ENCODE data around the gene FAM180A.

The FAM180A gene
- 0 reads per million in 3 donors for total RNA-seq

DNA sequence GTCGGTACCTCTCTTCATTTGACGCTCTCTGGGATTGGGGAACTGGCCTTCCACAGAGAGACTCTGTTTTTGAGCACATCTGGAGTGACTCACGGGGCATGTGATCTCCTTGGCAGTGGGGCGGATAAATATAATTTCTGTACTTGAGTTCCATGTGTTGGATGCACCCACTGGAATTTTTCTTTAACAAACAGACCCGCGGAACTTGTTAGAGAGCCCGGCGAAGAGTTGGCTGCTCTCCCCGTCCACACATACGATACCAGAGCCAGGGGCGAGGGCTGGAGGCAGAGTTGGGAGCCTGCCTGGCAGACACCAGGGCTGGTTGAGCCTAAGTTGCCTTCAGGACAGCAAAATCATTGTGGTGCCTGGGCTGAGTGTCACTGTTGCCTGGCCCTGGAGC is at the start of gene FAM180A:
FAM180A (minus strand) TSS at position 44 of the 400 bp plus-strand sequence. CDS start 233 bp downstream, outside the sequence.
- H3K4me3 ChIP-seq (ENCODE audit: insufficient read depth, low read depth, low read length, poor library complexity, severe bottlenecking): no peak within 1 kb of the TSS
- DNase-seq: no peak

DNA sequence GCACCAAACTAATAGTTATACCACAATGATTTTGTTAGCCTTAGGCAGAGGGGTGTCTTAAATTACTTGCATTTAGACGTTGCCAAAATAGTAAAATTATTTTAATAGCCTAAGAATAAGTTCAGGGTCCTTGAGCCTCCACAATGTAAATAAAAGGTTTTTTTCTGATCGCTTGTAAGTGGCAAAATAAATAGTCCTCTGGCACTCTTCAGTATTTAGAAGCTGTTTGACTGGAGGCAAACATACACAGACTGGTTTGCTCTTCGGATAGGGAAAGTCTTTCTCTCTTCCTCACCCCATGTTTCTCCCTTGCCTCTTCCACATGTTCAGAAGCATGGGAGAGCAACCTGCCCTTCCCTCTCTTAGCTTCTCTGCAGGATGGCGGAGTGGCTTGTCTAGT is 49.5 kb upstream of the FAM180A start:
- no peaks in the 10 kb centered on the region for H3K4me1 ChIP-seq (ENCODE audit: control insufficient read depth, insufficient read depth, low read length, poor library complexity, severe bottlenecking)
- H3K4me3 ChIP-seq (ENCODE audit: insufficient read depth, low read depth, low read length, poor library complexity, severe bottlenecking): no peak overlapping the region
- H3K27me3 ChIP-seq (replicated peaks; ENCODE audit: control insufficient read depth, insufficient read depth, low read length, poor library complexity, severe bottlenecking): no peaks in the 10 kb centered on the region
- no peaks in the 10 kb centered on the region for H3K36me3 ChIP-seq (ENCODE audit: control insufficient read depth, insufficient read depth, low read length)
- DNase-seq: no peak
- H3K27ac ChIP-seq (ENCODE audit: insufficient read depth, low read length, poor library complexity, severe bottlenecking): no peak overlapping the region
- H3K9me3 ChIP-seq (ENCODE audit: control insufficient read depth, low read length): no peaks in the 10 kb centered on the region

More for the DNA sequence above, at the start of gene FAM180A:
- no peak within 1 kb of the TSS for H3K27ac ChIP-seq (ENCODE audit: insufficient read depth, low read length, poor library complexity, severe bottlenecking)
- no peaks in the 10 kb centered on the region for H3K36me3 ChIP-seq (ENCODE audit: control insufficient read depth, insufficient read depth, low read length)
- H3K27me3 ChIP-seq (replicated peaks; ENCODE audit: control insufficient read depth, insufficient read depth, low read length, poor library complexity, severe bottlenecking): no peaks in the 10 kb centered on the region
- no peaks in the 10 kb centered on the region for H3K4me1 ChIP-seq (ENCODE audit: control insufficient read depth, insufficient read depth, low read length, poor library complexity, severe bottlenecking)
- no peaks in the 10 kb centered on the region for H3K9me3 ChIP-seq (ENCODE audit: control insufficient read depth, low read length)

DNA sequence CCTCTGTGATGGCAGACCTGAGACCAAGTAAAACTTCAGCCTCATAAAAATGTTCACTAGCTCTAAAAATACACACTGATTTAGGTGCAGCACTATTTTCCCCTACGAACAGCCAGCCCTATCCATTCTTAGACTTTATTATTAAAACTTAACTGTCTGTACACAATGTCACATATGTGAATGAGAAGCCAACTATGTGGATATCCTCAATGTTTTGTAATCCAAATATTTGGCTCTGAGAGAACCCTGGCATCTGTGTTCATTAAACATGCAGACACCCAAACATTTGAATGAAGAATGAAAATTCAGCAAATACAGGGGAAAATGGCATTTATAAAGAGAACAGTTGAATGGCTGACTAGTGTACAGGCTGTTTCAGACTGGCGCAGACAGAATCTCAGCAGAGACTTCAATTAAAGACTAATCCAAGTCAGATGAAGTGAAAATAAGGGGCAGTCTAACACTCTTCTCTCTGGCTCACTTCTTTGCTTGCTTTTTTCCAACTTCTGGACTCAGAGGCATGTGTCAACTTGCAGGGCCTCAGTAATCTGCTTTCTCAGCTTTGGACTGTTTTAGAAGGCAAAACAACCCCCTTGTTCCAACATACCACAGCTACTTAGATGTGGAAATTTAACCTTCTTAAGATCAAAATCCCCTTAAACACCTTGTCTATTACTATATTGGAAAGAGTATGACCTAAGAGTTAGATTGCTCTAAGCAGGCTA is 47.4 kb upstream of the FAM180A start:
- no peak overlapping the region for H3K4me3 ChIP-seq (ENCODE audit: insufficient read depth, low read depth, low read length, poor library complexity, severe bottlenecking)
- no peaks in the 10 kb centered on the region for H3K9me3 ChIP-seq (ENCODE audit: control insufficient read depth, low read length)
- no peaks in the 10 kb centered on the region for H3K27me3 ChIP-seq (replicated peaks; ENCODE audit: control insufficient read depth, insufficient read depth, low read length, poor library complexity, severe bottlenecking)
- H3K4me1 ChIP-seq (ENCODE audit: control insufficient read depth, insufficient read depth, low read length, poor library complexity, severe bottlenecking): no peaks in the 10 kb centered on the region
- H3K36me3 ChIP-seq (ENCODE audit: control insufficient read depth, insufficient read depth, low read length): no peaks in the 10 kb centered on the region
- DNase-seq: no peak
- H3K27ac ChIP-seq (ENCODE audit: insufficient read depth, low read length, poor library complexity, severe bottlenecking): no peak overlapping the region

DNA sequence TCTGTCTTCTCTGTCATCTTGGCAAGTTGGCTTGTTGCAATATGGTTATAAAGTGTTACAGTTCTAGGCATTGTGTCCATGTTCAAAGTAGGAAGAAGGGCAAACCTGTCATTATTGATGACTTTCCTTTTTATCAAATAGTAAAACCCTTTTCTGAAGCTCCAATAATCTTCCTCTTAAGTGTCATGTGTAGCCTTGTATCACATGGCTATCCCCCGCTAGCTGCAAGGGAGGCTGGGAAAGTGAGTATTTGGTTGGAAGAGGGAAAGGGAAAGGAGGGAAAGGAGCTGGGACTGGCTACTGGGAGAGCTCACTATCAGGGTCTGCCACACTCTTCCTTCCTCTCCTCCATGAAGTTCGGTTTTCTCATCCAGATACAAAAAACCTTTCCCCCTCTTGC is 45.2 kb upstream of the FAM180A start:
- no peak for DNase-seq
- H3K27me3 ChIP-seq (replicated peaks; ENCODE audit: control insufficient read depth, insufficient read depth, low read length, poor library complexity, severe bottlenecking): no peaks in the 10 kb centered on the region
- no peaks in the 10 kb centered on the region for H3K9me3 ChIP-seq (ENCODE audit: control insufficient read depth, low read length)
- H3K4me3 ChIP-seq (ENCODE audit: insufficient read depth, low read depth, low read length, poor library complexity, severe bottlenecking): no peak overlapping the region
- H3K27ac ChIP-seq (ENCODE audit: insufficient read depth, low read length, poor library complexity, severe bottlenecking): no peak overlapping the region
- no peaks in the 10 kb centered on the region for H3K36me3 ChIP-seq (ENCODE audit: control insufficient read depth, insufficient read depth, low read length)
- H3K4me1 ChIP-seq (ENCODE audit: control insufficient read depth, insufficient read depth, low read length, poor library complexity, severe bottlenecking): no peaks in the 10 kb centered on the region

DNA sequence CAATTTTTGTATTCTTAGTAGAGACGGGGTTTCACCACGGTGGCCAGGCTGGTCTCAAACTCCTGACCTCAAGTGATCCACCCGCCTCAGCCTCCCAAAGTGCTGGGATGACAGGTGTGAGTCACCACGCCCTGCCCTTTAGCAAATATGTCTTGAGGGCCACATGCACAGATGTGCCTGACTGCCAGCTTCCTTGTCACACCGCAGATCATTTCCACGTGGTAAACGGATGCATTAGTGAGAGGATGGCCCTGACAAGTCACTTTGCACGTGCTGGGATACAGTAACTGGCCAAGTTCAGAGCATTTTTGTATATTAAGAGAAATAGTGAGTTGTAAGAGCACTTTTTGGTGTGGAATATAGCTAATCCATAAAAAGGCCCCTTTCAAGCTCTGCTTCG is 44.3 kb upstream of the FAM180A start:
- Histone ChIP-seq H3K9me3 (ENCODE audit: control insufficient read depth, low read length) (no peaks in the 10 kb centered on the region), H3K4me1 (ENCODE audit: control insufficient read depth, insufficient read depth, low read length, poor library complexity, severe bottlenecking) (no peaks in the 10 kb centered on the region), H3K36me3 (ENCODE audit: control insufficient read depth, insufficient read depth, low read length) (no peaks in the 10 kb centered on the region), H3K27me3 (replicated peaks; ENCODE audit: control insufficient read depth, insufficient read depth, low read length, poor library complexity, severe bottlenecking) (no peaks in the 10 kb centered on the region), H3K4me3 (ENCODE audit: insufficient read depth, low read depth, low read length, poor library complexity, severe bottlenecking) (no peak overlapping the region), H3K27ac (ENCODE audit: insufficient read depth, low read length, poor library complexity, severe bottlenecking) (no peak overlapping the region)
- no peak for DNase-seq

DNA sequence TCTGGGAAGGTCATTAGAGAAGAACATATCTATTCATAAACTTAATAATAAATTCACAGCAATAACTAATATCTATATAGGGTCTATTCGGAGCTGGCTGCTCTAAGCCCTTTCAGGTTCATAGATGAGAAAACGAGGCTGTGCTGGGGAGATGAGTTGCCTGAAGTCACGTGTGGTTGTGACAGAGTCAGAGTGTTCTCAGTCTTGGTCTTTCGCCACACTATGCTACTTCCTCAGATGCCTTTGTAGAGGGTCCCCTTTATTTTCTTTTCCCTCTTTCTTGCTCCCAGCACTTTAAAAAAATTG is 43.7 kb upstream of the FAM180A start:
- no peaks in the 10 kb centered on the region for H3K27me3 ChIP-seq (replicated peaks; ENCODE audit: control insufficient read depth, insufficient read depth, low read length, poor library complexity, severe bottlenecking)
- no peak overlapping the region for H3K27ac ChIP-seq (ENCODE audit: insufficient read depth, low read length, poor library complexity, severe bottlenecking)
- DNase-seq: no peak
- no peaks in the 10 kb centered on the region for H3K4me1 ChIP-seq (ENCODE audit: control insufficient read depth, insufficient read depth, low read length, poor library complexity, severe bottlenecking)
- H3K36me3 ChIP-seq (ENCODE audit: control insufficient read depth, insufficient read depth, low read length): no peaks in the 10 kb centered on the region
- H3K9me3 ChIP-seq (ENCODE audit: control insufficient read depth, low read length): no peaks in the 10 kb centered on the region
- H3K4me3 ChIP-seq (ENCODE audit: insufficient read depth, low read depth, low read length, poor library complexity, severe bottlenecking): no peak overlapping the region

DNA sequence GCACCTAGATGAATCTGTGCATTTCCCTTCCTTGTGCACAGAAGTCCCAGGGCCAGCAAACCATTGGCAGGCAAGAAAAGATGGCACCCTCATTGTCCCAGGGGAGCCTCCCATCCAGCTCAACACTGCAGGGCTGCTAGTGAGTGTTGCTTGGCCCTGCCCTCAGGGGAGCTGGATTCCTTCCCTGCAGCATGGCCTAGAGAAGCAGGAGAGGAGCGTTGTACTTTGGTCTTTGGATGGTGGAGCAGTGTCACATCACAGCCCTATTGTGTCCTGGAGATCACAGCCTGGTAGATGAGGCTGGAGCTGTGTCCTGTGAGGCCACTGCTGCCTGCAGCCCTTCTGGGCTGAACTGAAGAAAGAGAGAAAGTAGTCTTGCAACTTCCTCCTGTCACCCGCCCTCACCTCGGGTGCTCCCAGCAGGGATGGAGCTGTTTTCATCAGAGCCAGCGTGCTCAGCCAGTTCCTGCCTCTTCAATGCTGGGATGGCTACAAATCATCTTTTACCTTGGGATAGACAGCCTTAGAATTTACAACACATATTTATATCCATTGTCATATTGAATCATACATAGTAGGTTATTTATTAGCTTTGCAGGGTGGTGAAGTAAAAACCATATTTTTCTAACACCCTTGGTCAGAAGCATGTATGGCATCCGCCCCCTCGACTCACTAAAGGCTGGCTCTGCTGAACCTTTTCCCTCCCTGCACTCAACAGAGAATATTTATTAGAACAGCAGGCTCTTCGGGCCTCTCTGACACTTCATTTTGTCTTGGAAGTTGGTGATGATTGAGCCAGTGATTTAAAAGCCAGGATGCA is 43.1 kb upstream of the FAM180A start:
- no peaks in the 10 kb centered on the region for H3K36me3 ChIP-seq (ENCODE audit: control insufficient read depth, insufficient read depth, low read length)
- H3K4me1 ChIP-seq (ENCODE audit: control insufficient read depth, insufficient read depth, low read length, poor library complexity, severe bottlenecking): no peaks in the 10 kb centered on the region
- H3K9me3 ChIP-seq (ENCODE audit: control insufficient read depth, low read length): no peaks in the 10 kb centered on the region
- no peak overlapping the region for H3K27ac ChIP-seq (ENCODE audit: insufficient read depth, low read length, poor library complexity, severe bottlenecking)
- H3K4me3 ChIP-seq (ENCODE audit: insufficient read depth, low read depth, low read length, poor library complexity, severe bottlenecking): no peak overlapping the region
- no peak for DNase-seq
- no peaks in the 10 kb centered on the region for H3K27me3 ChIP-seq (replicated peaks; ENCODE audit: control insufficient read depth, insufficient read depth, low read length, poor library complexity, severe bottlenecking)

DNA sequence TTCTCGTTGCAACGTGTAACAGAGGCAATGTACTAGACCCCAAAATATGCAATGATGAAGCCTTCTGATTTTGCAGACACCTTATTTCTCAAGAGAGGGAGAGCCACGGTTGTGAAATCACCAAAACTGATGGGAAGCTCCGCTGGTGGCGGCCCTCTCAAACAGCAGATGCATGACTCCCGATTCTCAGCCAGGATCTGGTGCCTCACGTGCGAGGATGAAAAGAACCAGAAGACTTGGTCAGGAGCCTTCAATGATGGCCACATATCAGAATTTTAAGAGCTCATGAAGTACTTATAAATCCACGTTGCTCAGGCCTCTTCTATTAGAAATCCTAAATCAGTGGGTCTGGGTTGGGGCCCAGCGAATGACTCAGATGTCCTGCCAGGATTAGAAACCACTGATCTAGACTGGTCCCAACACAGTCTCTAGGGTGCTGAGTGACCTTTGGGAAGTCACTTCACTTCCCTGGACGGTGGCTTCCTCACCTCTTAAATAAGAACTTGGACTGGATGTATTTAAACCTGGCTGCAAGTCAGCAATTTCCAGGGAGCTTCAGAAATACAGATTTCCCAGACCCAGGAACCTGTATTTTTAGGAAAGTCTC is 41.9 kb upstream of the FAM180A start:
- no peak overlapping the region for H3K27ac ChIP-seq (ENCODE audit: insufficient read depth, low read length, poor library complexity, severe bottlenecking)
- no peaks in the 10 kb centered on the region for H3K36me3 ChIP-seq (ENCODE audit: control insufficient read depth, insufficient read depth, low read length)
- H3K4me1 ChIP-seq (ENCODE audit: control insufficient read depth, insufficient read depth, low read length, poor library complexity, severe bottlenecking): no peaks in the 10 kb centered on the region
- no peaks in the 10 kb centered on the region for H3K27me3 ChIP-seq (replicated peaks; ENCODE audit: control insufficient read depth, insufficient read depth, low read length, poor library complexity, severe bottlenecking)
- no peak for DNase-seq
- H3K4me3 ChIP-seq (ENCODE audit: insufficient read depth, low read depth, low read length, poor library complexity, severe bottlenecking): no peak overlapping the region
- H3K9me3 ChIP-seq (ENCODE audit: control insufficient read depth, low read length): no peaks in the 10 kb centered on the region

DNA sequence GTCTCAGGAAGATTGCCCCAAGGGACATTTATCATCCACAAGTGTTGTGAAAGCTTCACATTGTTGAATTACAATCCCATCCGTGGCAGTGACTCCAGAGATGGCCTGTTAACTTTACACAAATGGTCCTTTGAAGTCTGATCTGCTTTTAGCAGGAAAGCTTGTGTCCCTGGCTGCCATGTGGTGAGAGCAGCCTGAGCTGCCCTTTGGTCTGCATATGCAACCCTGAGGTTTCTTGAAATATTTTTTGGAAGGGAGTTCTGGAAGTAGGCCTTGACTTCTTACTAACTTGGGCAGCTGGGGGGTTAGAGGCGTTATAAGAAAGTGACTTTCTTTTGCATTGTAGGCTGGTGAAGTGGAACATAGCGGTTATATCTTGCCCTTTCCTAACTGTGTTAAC is 41.3 kb upstream of the FAM180A start:
- Histone ChIP-seq H3K27me3 (replicated peaks; ENCODE audit: control insufficient read depth, insufficient read depth, low read length, poor library complexity, severe bottlenecking) (no peaks in the 10 kb centered on the region), H3K27ac (ENCODE audit: insufficient read depth, low read length, poor library complexity, severe bottlenecking) (no peak overlapping the region), H3K4me1 (ENCODE audit: control insufficient read depth, insufficient read depth, low read length, poor library complexity, severe bottlenecking) (no peaks in the 10 kb centered on the region), H3K36me3 (ENCODE audit: control insufficient read depth, insufficient read depth, low read length) (no peaks in the 10 kb centered on the region), H3K9me3 (ENCODE audit: control insufficient read depth, low read length) (no peaks in the 10 kb centered on the region), H3K4me3 (ENCODE audit: insufficient read depth, low read depth, low read length, poor library complexity, severe bottlenecking) (no peak overlapping the region)
- no peak for DNase-seq

DNA sequence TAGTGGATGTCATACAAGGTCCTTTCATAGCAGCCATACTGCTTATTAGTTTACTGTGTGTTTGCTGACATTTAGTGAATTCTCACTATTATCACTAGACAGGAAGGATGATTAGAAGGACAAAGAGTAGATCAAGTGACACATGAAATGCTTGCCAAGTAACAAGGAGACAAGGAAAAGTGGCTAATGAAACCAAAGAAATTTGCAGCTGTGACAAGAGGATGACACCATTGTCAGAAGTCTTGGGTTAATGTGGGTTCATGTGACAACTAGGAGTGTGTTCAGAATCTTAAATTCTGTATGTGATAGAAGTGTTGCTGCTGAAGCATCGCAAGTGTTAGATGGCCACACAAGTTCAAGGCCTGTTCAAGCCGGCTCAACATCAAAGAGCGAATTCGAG is 40.8 kb upstream of the FAM180A start:
- Histone ChIP-seq H3K27ac (ENCODE audit: insufficient read depth, low read length, poor library complexity, severe bottlenecking) (no peak overlapping the region), H3K4me1 (ENCODE audit: control insufficient read depth, insufficient read depth, low read length, poor library complexity, severe bottlenecking) (no peaks in the 10 kb centered on the region), H3K4me3 (ENCODE audit: insufficient read depth, low read depth, low read length, poor library complexity, severe bottlenecking) (no peak overlapping the region), H3K27me3 (replicated peaks; ENCODE audit: control insufficient read depth, insufficient read depth, low read length, poor library complexity, severe bottlenecking) (no peaks in the 10 kb centered on the region), H3K36me3 (ENCODE audit: control insufficient read depth, insufficient read depth, low read length) (no peaks in the 10 kb centered on the region), H3K9me3 (ENCODE audit: control insufficient read depth, low read length) (no peaks in the 10 kb centered on the region)
- DNase-seq: no peak
